Colonic mucosa (tissue), 4 donors: Measurements from ENCODE around the gene NDUFA6. TPM values are rescaled to one million over a fixed set of nuclear protein-coding genes. Genes with fewer than 3 reads are reported as not detected.

Experiments
- DNase-seq: peaks from one replicate; pipeline ENCODE4 v3.0.0-alpha.2; 2020
- H3K27ac ChIP-seq: fragments of 200-600 bp; one replicate; pipeline ENCODE4 v1.8.0; 2021
- H3K27me3 ChIP-seq: fragments of 200-600 bp; one replicate; pipeline ENCODE4 v1.8.0; 2021
- H3K36me3 ChIP-seq: fragments of 200-600 bp; one replicate; pipeline ENCODE4 v1.8.0; 2021
- H3K4me1 ChIP-seq: fragments of 200-600 bp; one replicate; pipeline ENCODE4 v1.8.0; 2021; ENCODE audit warnings: mild to moderate bottlenecking
- H3K4me3 ChIP-seq: fragments of 200-600 bp; one replicate; pipeline ENCODE4 v1.8.0; 2021
- H3K9ac ChIP-seq, 2 donors: one replicate each; pipeline ENCODE4 v1.7.0; 2013; ENCODE audit warnings: control low read depth in 2 of 2, low read depth in 2 of 2, low read length in 2 of 2
- H3K9me3 ChIP-seq: fragments of 200-600 bp; one replicate; pipeline ENCODE4 v1.8.0; 2021
- intact Hi-C: fragments of 100-400 bp; cut with DNase I; formaldehyde crosslinking; loops from one replicate; pipeline ENCODE4 v1.14.1; 2022
- total RNA-seq, 2 donors: library from RNA; stranded (reverse); fragmentation: NEBNext Ultra II Directional in 1 of 2; extraction: Animal tissue kit (Norgen Biotek cat#: 25700) in 1 of 2; gene quantifications; one replicate each; pipeline ENCODE4 v1.2.1, GENCODE V29; 2021
- TF ChIP-seq, protein P1 (sequence below): fragments of 200-600 bp; IDR thresholded peaks from one replicate; pipeline ENCODE4 v1.8.0; 2022; ENCODE audit warnings: antibody characterized with exemption, mild to moderate bottlenecking
- donor health status: healthy.
- donor health status: DM: no; HTN: no; CAD: no.
- donor health status: DM: no; HTN: no; CAD: no.

Gene NDUFA6
- total RNA-seq, 2 donors from 2014 or later, result 131 to 154 TPM

DNA sequence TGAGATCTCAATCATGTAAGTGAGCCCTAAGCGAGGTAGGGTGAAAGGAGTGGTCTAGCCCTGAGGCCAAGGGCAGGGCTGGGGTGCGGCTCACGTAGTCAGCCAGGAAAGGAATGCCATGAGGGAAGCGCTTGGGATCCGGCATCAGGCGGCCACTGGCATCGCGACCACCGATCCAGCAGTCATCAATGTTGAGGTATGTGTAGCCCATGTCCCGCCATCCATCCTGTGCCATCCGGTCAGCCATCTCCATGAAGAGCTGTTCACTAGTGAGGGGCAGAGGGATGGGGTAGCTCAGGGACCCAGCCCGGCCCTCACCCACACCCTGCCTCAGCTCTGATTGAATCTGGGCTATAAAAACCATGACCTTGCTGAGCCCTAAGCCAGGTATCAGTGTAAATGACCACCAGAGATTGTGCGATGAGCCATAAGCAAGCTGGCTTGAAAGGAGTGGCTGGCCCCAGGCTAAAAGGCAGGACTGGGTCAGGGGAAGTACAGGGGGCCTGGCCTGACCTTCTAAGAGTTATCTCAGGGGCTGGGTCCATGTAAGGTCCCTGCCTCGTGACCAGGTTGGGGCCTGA is 22.8 kb downstream of the NDUFA6 start:
- intact Hi-C loops, result no loop called here
- H3K36me3 ChIP-seq, result peaks cover 2% of the 10 kb centered on the region
- no peaks in the 10 kb centered on the region for H3K27me3 ChIP-seq
- H3K9me3 ChIP-seq, result no peaks in the 10 kb centered on the region
- no peak overlapping the region for H3K9ac ChIP-seq
- H3K4me3 ChIP-seq, result no peak overlapping the region
- H3K27ac ChIP-seq, result no peak overlapping the region
- H3K4me1 ChIP-seq, result peaks cover 4% of the 10 kb centered on the region
- DNase-seq, result peak; percentile 14
- TF ChIP-seq, protein P1, sequence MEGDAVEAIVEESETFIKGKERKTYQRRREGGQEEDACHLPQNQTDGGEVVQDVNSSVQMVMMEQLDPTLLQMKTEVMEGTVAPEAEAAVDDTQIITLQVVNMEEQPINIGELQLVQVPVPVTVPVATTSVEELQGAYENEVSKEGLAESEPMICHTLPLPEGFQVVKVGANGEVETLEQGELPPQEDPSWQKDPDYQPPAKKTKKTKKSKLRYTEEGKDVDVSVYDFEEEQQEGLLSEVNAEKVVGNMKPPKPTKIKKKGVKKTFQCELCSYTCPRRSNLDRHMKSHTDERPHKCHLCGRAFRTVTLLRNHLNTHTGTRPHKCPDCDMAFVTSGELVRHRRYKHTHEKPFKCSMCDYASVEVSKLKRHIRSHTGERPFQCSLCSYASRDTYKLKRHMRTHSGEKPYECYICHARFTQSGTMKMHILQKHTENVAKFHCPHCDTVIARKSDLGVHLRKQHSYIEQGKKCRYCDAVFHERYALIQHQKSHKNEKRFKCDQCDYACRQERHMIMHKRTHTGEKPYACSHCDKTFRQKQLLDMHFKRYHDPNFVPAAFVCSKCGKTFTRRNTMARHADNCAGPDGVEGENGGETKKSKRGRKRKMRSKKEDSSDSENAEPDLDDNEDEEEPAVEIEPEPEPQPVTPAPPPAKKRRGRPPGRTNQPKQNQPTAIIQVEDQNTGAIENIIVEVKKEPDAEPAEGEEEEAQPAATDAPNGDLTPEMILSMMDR, result no peak

DNA sequence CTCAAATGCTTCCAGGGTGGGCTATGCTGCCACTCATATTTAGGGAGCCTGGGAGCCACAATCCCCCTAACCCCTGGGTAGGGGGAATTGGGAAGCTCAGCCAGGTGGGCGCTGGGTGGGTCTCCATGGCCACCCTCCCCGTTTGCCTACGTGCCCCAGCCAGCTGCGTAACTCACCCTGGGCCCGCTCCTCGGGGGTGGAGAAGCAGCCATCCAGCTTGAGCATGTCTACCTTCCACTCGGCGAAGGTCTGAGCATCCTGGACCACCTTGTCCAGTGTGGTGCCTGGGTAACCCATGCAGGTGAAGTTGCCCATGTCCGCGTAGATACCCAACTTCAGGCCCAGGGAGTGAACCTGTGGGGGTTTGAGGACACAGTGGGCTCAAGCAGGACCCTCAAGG is 23.6 kb downstream of the NDUFA6 start:
- Histone ChIP-seq H3K9me3 (no peaks in the 10 kb centered on the region), H3K36me3 (peaks cover 4% of the 10 kb centered on the region), H3K4me3 (no peak overlapping the region), H3K27ac (no peak overlapping the region), H3K9ac (no peak overlapping the region), H3K27me3 (no peaks in the 10 kb centered on the region), H3K4me1 (peaks cover 4% of the 10 kb centered on the region)
- intact Hi-C loops, result no loop called here
- DNase-seq, result peak; percentile 15
- TF ChIP-seq, protein P1, result no peak

DNA sequence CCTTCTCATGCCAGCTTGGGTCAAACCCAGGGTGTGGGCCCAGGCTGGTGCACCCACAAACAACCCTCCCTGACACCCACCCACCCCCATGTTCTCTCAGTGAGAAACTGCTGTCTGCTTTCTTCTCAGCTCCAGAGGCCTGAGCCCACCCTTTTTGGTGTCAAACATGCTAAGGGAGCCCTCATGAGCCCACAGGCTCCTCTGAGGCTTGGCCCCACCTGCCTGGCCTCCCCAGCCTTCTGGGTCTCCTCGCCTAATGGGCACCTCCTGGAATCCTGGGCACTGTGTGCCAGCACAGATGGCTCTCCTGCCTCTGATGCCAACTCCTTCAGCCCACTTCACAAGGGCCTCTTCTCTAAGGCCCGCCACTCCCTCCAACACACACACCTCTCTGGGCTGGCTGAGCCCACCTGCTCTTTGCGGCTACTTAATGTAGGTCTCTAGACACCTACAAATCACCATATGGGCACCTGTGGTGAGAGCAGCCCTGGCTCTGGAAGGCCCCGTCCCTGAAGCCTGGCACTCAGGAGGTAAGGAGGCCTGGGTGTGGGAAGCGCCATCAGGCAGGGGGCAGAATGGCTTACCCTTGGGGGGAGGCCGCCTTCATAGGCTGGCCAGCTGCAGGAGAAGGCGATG is 24.3 kb downstream of the NDUFA6 start:
- peak; percentile 16 for DNase-seq
- no peak overlapping the region for H3K4me3 ChIP-seq
- H3K36me3 ChIP-seq, result peaks cover 4% of the 10 kb centered on the region

DNA sequence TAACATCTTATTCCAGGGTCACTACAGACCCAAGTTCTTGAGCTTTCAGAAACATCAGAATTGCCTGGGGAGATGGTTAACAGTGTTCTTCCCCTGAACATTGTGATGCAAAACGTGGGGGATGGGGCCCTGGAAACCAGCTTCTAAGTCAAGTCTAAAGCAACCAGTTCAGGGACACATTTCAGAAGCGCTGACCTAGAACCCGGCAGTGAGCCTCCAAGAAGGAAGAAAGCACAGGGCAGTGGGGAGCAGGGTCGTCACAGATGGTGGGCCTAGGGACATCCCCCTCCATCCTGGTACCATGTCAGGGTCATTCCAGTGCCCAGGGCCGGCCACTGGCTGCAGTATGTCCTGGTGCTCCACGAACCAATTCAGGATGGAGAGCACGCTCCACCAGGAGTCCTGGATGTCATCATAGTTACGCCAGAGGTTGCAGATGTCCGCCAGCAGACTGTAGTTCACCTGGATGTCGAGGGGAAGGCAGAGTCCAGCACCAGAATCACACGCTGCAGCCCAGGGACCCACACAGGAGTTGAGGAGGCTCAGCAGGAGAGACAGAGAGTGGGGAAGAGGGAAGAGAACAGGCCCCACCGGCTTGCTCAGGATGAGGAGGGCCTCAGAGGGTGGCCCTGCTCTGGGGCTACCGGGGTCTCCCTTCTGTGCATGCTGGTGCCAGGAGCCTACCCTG is 25.0 kb downstream of the NDUFA6 start:
- H3K36me3 ChIP-seq, result peaks cover 4% of the 10 kb centered on the region
- DNase-seq, result peak; percentile 15
- H3K27ac ChIP-seq, result peak overlapping the region; percentile 0

More for the DNA sequence above, 24.3 kb downstream of the NDUFA6 start:
- no peak overlapping the region for H3K9ac ChIP-seq
- H3K27me3 ChIP-seq, result no peaks in the 10 kb centered on the region
- TF ChIP-seq, protein P1, result no peak
- H3K9me3 ChIP-seq, result no peaks in the 10 kb centered on the region
- H3K4me1 ChIP-seq, result peaks cover 4% of the 10 kb centered on the region
- intact Hi-C loops, result no loop called here
- H3K27ac ChIP-seq, result no peak overlapping the region

DNA sequence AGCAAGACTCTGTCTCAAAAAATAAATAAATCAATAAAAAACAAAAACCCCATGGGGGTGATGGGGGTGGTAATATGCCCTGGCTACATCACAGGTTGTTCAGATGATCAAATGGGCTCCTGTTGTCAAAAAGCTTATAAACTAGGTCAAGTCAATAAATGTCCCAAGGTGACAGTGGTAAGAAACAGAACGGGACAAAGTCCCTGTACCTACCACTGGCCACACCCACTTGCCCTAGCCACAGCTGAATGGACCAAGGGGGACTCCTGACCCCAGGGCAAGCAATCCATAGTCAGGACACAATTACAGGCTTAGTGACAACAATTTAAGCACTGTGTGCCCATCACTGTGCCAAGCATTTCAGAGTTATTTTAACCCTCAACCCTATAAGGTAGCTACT is 25.9 kb downstream of the NDUFA6 start:
- intact Hi-C loops, result no loop called here
- peaks cover 9% of the 10 kb centered on the region for H3K36me3 ChIP-seq
- TF ChIP-seq, protein P1, result no peak
- H3K27me3 ChIP-seq, result no peaks in the 10 kb centered on the region
- DNase-seq, result peak; percentile 35
- H3K4me3 ChIP-seq, result no peak overlapping the region
- no peak overlapping the region for H3K9ac ChIP-seq
- H3K27ac ChIP-seq, result peak overlapping the region; percentile 0
- no peaks in the 10 kb centered on the region for H3K9me3 ChIP-seq
- peaks cover under 1% of the 10 kb centered on the region for H3K4me1 ChIP-seq

More for the DNA sequence above, 25.0 kb downstream of the NDUFA6 start:
- TF ChIP-seq, protein P1, result no peak
- intact Hi-C loops, result no loop called here
- Histone ChIP-seq H3K4me1 (peaks cover 4% of the 10 kb centered on the region), H3K9me3 (no peaks in the 10 kb centered on the region), H3K27me3 (no peaks in the 10 kb centered on the region), H3K9ac (no peak overlapping the region), H3K4me3 (no peak overlapping the region)
